ENCODE results near the gene PLCH1. TPM values are rescaled to one million over a fixed set of nuclear protein-coding genes. Genes with fewer than 3 reads are reported as not detected.

The PLCH1 gene
- total and polyA plus RNA-seq, 2 experiments from 2014 or later, result 2.7 to 6.2 TPM

DNA sequence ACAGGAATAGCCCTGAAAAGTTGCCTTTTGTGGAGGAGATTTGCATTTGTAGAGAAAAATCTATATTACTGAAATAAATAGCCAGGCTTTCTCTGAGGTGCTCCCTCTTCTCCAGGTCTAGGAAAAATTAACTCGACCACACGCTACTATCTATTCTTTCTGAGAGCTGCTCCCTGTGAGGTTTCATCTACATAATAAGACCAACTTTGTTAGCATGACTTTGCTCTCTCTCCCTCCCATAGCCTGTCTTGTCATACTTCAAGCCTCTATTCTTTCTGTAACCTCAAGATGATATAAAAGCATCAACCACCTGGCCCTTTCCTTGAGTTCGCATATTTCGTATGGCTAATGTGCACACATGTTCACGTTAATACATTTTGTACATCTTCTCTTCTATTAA, 375.6 kb downstream of the PLCH1 start:
- TF ChIP-seq, protein P1, sequence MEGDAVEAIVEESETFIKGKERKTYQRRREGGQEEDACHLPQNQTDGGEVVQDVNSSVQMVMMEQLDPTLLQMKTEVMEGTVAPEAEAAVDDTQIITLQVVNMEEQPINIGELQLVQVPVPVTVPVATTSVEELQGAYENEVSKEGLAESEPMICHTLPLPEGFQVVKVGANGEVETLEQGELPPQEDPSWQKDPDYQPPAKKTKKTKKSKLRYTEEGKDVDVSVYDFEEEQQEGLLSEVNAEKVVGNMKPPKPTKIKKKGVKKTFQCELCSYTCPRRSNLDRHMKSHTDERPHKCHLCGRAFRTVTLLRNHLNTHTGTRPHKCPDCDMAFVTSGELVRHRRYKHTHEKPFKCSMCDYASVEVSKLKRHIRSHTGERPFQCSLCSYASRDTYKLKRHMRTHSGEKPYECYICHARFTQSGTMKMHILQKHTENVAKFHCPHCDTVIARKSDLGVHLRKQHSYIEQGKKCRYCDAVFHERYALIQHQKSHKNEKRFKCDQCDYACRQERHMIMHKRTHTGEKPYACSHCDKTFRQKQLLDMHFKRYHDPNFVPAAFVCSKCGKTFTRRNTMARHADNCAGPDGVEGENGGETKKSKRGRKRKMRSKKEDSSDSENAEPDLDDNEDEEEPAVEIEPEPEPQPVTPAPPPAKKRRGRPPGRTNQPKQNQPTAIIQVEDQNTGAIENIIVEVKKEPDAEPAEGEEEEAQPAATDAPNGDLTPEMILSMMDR (IDR thresholded peaks at IDR 0.05; ENCODE audit: low read depth, low read length), result no peak

DNA sequence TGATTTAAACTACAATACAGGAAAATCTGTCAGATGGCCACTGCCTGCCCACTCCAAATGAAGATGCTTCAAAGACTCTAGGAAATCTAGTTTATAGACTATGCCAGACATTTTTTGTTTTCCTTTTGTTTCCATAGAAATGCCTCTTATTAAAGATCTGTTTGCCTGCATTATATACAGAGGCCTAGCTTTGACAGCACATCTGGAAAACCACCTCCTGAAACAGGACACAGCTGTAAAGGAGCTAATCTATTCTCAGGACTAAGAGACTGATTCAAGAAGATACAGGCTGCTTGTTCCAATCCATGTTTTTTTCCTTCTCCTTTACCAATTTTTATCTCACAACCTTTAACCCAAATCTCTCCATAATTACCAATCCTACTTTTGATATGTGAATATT, 376.1 kb downstream of the PLCH1 start:
- Histone ChIP-seq H3K4me3 (no peak overlapping the region), H3K27ac (no peak overlapping the region), H3K9me3 (ENCODE audit: low read depth) (no peaks in the 10 kb centered on the region), H3K4me1 (ENCODE audit: low read depth) (peaks cover 9% of the 10 kb centered on the region), H3K36me3 (no peaks in the 10 kb centered on the region), H3K27me3 (no peaks in the 10 kb centered on the region)
- TF ChIP-seq, protein P1 (IDR thresholded peaks at IDR 0.05; ENCODE audit: low read depth, low read length), result no peak
- DNase-seq (ENCODE audit: low read depth in 1 of 2, low spot score in 1 of 2), result no peak

More for the DNA sequence above, 375.6 kb downstream of the PLCH1 start:
- Histone ChIP-seq H3K27me3 (no peaks in the 10 kb centered on the region), H3K36me3 (no peaks in the 10 kb centered on the region), H3K4me1 (ENCODE audit: low read depth) (peaks cover 9% of the 10 kb centered on the region), H3K4me3 (no peak overlapping the region), H3K27ac (no peak overlapping the region), H3K9me3 (ENCODE audit: low read depth) (no peaks in the 10 kb centered on the region)
- no peak for DNase-seq (ENCODE audit: low read depth in 1 of 2, low spot score in 1 of 2)

DNA sequence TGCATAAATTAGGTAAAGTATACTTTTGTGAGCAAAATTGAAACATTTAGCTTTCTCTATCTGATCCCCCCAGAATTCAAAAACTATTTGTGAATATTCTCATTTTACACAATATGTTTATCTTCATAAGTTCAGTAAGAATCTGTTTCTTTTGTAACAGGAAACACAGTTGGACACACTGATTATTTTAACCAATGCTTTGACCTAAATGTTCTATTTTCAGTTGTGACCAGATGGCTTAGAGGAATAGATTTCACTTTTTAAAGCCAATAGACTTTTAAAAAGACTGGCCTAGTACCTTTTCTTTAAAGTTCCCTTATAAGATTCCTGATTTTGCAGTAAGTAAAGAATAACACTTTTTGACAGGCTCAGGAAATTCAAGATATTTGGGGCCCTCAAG, 377.4 kb downstream of the PLCH1 start:
- Histone ChIP-seq H3K36me3 (no peaks in the 10 kb centered on the region), H3K4me1 (ENCODE audit: low read depth) (peaks cover 2% of the 10 kb centered on the region), H3K4me3 (no peak overlapping the region), H3K9me3 (ENCODE audit: low read depth) (no peaks in the 10 kb centered on the region), H3K27me3 (no peaks in the 10 kb centered on the region), H3K27ac (no peak overlapping the region)
- TF ChIP-seq, protein P1 (IDR thresholded peaks at IDR 0.05; ENCODE audit: low read depth, low read length), result no peak
- DNase-seq (ENCODE audit: low read depth in 1 of 2, low spot score in 1 of 2), result peak in 1 of 2 donors; percentile 16

DNA sequence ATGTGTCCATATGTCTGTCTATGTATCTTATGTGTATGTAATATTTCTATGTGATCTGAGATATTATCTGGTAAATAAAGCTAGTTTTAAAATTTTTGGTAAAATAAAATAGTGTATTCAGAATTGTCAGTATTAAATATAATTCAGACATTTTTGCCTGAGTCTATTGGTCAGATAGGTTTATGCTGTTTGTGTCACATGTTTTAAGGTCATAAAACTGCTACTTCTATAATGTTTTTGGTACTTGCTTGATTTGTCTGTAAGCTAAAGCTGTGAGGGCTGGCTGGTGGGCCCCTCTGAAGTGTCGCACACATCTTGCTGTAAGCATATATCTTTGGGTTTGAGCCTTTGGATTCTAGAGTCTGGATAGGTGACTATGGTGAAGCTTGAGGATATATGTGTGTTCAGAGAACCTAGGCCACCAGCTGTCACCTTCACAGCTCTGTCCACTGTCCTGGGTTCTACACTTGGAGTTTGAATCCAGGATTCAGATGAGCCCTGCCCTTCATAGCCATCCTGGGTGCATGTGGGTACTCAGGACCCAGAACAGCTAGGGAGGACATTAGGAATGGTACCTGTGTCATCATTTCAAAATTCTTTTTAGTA, 379.6 kb downstream of the PLCH1 start:
- Histone ChIP-seq H3K36me3 (no peaks in the 10 kb centered on the region), H3K9me3 (ENCODE audit: low read depth) (no peaks in the 10 kb centered on the region), H3K4me3 (no peak overlapping the region), H3K27me3 (no peaks in the 10 kb centered on the region), H3K4me1 (ENCODE audit: low read depth) (no peaks in the 10 kb centered on the region), H3K27ac (no peak overlapping the region)
- TF ChIP-seq, protein P1 (IDR thresholded peaks at IDR 0.05; ENCODE audit: low read depth, low read length), result no peak
- no peak for DNase-seq (ENCODE audit: low read depth in 1 of 2, low spot score in 1 of 2)

DNA sequence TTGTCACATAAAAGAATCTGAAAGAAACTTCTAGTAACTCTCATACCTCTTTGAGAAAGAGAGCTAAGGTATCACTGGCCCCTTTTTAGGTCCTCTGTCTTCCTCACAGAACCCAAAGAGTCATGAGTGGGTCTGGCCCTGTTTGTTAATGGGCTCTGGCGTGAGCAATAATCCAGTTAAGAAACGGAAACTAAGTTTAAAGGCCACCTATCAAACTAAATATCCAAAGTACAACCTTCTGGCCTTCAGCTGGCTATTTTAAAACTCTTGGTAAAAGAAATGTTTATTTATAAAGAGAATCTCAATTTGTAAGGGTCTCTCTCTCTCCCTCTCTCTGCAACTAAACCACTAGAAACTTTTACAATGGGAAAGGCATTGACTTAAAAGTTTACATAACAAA, 380.4 kb downstream of the PLCH1 start:
- DNase-seq (ENCODE audit: low read depth in 1 of 2, low spot score in 1 of 2), result no peak
- H3K36me3 ChIP-seq, result no peaks in the 10 kb centered on the region
- TF ChIP-seq, protein P1 (IDR thresholded peaks at IDR 0.05; ENCODE audit: low read depth, low read length), result no peak
- H3K27ac ChIP-seq, result no peak overlapping the region
- H3K4me3 ChIP-seq, result no peak overlapping the region
- H3K27me3 ChIP-seq, result no peaks in the 10 kb centered on the region
- no peaks in the 10 kb centered on the region for H3K4me1 ChIP-seq (ENCODE audit: low read depth)
- no peaks in the 10 kb centered on the region for H3K9me3 ChIP-seq (ENCODE audit: low read depth)
